OCI-LY3 (cell line): ENCODE results near the gene IQSEC1.

ENCODE experiments used
- EZH2phosphoT487 ChIP-seq: fragments of 200-600 bp; shearing (Covaris generic); IDR thresholded peaks from 2 replicates; pipeline ENCODE4 v1.6.1; 2018; ENCODE audit warnings: antibody characterized with exemption, mixed run types, low read depth
- TF ChIP-seq, protein P1 (sequence below): fragments of 200-600, 300-600 bp; sonication (generic); IDR thresholded peaks from 2 replicates; pipeline ENCODE4 v1.5.1; 2014; ENCODE audit warnings: antibody characterized with exemption, low read length, low read depth

DNA sequence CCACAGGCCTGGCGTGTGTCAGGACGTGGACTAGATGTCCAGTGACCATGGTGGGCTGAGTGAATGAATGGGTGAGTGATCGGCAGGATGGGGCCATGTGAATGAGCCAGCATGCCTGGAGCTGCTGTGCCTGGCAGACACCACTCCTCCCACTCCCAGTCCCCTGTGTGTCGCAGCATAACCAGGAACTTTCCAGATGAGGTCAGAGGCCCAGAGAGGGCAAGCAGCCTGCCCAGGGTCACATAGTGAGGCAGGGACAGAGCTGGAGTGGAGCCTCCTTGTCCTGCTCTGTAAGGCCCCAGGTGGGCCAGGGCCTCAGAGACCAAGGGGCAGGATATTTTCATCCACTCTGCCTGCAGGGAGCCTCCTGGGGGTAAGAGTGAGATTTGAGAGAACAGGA lies 6.4 kb downstream of the IQSEC1 start:
- TF ChIP-seq, protein P1, sequence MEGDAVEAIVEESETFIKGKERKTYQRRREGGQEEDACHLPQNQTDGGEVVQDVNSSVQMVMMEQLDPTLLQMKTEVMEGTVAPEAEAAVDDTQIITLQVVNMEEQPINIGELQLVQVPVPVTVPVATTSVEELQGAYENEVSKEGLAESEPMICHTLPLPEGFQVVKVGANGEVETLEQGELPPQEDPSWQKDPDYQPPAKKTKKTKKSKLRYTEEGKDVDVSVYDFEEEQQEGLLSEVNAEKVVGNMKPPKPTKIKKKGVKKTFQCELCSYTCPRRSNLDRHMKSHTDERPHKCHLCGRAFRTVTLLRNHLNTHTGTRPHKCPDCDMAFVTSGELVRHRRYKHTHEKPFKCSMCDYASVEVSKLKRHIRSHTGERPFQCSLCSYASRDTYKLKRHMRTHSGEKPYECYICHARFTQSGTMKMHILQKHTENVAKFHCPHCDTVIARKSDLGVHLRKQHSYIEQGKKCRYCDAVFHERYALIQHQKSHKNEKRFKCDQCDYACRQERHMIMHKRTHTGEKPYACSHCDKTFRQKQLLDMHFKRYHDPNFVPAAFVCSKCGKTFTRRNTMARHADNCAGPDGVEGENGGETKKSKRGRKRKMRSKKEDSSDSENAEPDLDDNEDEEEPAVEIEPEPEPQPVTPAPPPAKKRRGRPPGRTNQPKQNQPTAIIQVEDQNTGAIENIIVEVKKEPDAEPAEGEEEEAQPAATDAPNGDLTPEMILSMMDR, result no peak
- TF ChIP-seq EZH2phosphoT487, result no peak
